COLO668 (cell line): ENCODE data around the gene ZNF43.
A peak's percentile ranks its signal among the peaks of the same experiment; 100 is the strongest.
"Not testable (repeated sequence)": the region's sequence is repeated elsewhere in the genome, so short reads cannot be mapped to it uniquely, and the experiment has no call there.

ENCODE experiments used
- DNase-seq: peaks from one replicate; lab custom pipeline; 2025; ENCODE audit not compliant: unreplicated experiment; lab: John Stamatoyannopoulos, UW

Gene ZNF43

GRCh38 chr19:21812448-21812847 is 23.5 kb downstream of the ZNF43 start:
- DNase-seq: no peak

- not testable (repeated sequence) for DNase-seq
Measured at GRCh38 chr19:21808400-21809000, 27.5 kb downstream of the ZNF43 start.

- DNase-seq: no peak
Measured at GRCh38 chr19:21789466-21790085, 46.4 kb downstream of the ZNF43 start.

- DNase-seq: no peak
Measured at GRCh38 chr19:21786936-21787335, 49.0 kb downstream of the ZNF43 start.

- not testable (repeated sequence) for DNase-seq
Measured at GRCh38 chr19:21775792-21776191, 60.2 kb downstream of the ZNF43 start.

- peak; percentile 89 for DNase-seq
Measured at GRCh38 chr19:21767065-21767800, 68.7 kb downstream of the ZNF43 start, which contains the start of gene ZNF100. Gene ZNF100 (minus strand): TSS chr19:21767579. CDS start chr19:21767429, 150 bp downstream.

- DNase-seq: not testable (repeated sequence)
Measured at GRCh38 chr19:21766705-21767064, 69.3 kb downstream of the ZNF43 start.

GRCh38 chr19:21765151-21765550 is 70.8 kb downstream of the ZNF43 start:
- DNase-seq: no peak

- not testable (repeated sequence) for DNase-seq
Measured at GRCh38 chr19:21761547-21761946, 74.4 kb downstream of the ZNF43 start.

GRCh38 chr19:21758296-21758695 is 77.7 kb downstream of the ZNF43 start:
- DNase-seq: no peak

- DNase-seq: not testable (repeated sequence)
Measured at GRCh38 chr19:21755555-21755954, 80.4 kb downstream of the ZNF43 start.
